ENCODE measurements around the gene DNAJB12.

The DNAJB12 gene

GRCh38 chr10:72283131-72283530 lies 71.6 kb downstream of the DNAJB12 start:
- no peak for DNase-seq
